SK-N-MC (cell line): ENCODE measurements around the gene GPC1.

Experiments used
- EZH2 ChIP-seq: fragments of 200-600 bp; sonication (generic); IDR thresholded peaks from one replicate; pipeline ENCODE4 v1.6.1; 2017; ENCODE audit warnings: antibody characterized with exemption
- FOXP2 ChIP-seq: optimal IDR thresholded peaks from 2 replicates; pipeline ENCODE3; 2011; ENCODE audit warnings: mild to moderate bottlenecking, moderate library complexity; ENCODE audit not compliant: insufficient read depth; ENCODE audit errors: extremely low read length, control extremely low read depth
- POLR2AphosphoS5 ChIP-seq: IDR thresholded peaks from 2 replicates; pipeline ENCODE4 v1.6.1; 2012; ENCODE audit warnings: mild to moderate bottlenecking, low read depth, low read length, borderline replicate concordance

GRCh38 chr2:240444464-240444863 lies 9.0 kb downstream of the GPC1 start:
- TF ChIP-seq POLR2AphosphoS5 (no peak), EZH2 (no peak), FOXP2 (no peak)
